ENCODE data around the gene PRKN.

GRCh38 chr6:162493917-162494316 is 233.6 kb downstream of the PRKN start:
- no peak for TF ChIP-seq CTCF (IDR thresholded peaks at IDR 0.05)
- no peak for TF ChIP-seq POLR2AphosphoS5 (IDR thresholded peaks at IDR 0.05)
